Measurements from ENCODE around the gene REG1B.

DNA sequence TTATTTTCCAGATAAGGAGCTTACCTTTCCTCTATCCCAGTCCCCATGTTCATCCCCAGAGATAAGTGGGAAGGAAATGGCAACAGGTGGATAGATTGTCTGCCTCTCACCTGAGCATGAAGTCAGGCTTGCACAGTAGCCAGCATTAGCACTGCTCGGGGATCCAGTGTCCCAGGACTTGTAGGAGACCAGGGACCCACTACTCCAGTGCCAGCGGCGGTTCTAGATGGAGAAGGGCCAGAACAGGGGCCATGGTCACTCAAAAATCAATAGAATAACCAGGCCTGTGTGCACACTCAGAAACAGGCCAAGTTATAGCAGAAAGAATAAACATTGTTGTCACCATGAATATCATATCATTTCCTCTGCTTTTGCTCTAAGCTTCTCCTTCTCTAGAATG is 2.4 kb downstream of the REG1B start:
- TF ChIP-seq, protein P1, sequence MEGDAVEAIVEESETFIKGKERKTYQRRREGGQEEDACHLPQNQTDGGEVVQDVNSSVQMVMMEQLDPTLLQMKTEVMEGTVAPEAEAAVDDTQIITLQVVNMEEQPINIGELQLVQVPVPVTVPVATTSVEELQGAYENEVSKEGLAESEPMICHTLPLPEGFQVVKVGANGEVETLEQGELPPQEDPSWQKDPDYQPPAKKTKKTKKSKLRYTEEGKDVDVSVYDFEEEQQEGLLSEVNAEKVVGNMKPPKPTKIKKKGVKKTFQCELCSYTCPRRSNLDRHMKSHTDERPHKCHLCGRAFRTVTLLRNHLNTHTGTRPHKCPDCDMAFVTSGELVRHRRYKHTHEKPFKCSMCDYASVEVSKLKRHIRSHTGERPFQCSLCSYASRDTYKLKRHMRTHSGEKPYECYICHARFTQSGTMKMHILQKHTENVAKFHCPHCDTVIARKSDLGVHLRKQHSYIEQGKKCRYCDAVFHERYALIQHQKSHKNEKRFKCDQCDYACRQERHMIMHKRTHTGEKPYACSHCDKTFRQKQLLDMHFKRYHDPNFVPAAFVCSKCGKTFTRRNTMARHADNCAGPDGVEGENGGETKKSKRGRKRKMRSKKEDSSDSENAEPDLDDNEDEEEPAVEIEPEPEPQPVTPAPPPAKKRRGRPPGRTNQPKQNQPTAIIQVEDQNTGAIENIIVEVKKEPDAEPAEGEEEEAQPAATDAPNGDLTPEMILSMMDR (conservative IDR thresholded peaks at IDR 0.05; ENCODE audit: low read depth, low read length): no peak
- TF ChIP-seq POLR2A (IDR thresholded peaks at IDR 0.05; ENCODE audit: low read depth, low read length) (no peak), CEBPB (IDR thresholded peaks at IDR 0.05; ENCODE audit: low read depth, low read length) (no peak), MXI1 (IDR thresholded peaks at IDR 0.05; ENCODE audit: borderline replicate concordance, low read depth, low read length) (no peak), SMC3 (IDR thresholded peaks at IDR 0.05; ENCODE audit: low read depth, low read length) (no peak), RFX5 (IDR thresholded peaks at IDR 0.05; ENCODE audit: low read depth, low read length) (no peak), BHLHE40 (IDR thresholded peaks at IDR 0.05; ENCODE audit: low read depth, low read length) (no peak), CHD1 (IDR thresholded peaks at IDR 0.05; ENCODE audit: low read depth, low read length) (no peak), NFE2L2 (IDR thresholded peaks at IDR 0.05; ENCODE audit: low read depth, low read length) (no peak), RAD21 (IDR thresholded peaks at IDR 0.05; ENCODE audit: low read length) (no peak), RCOR1 (IDR thresholded peaks at IDR 0.05; ENCODE audit: insufficient replicate concordance, low read length) (no peak), FOS (IDR thresholded peaks at IDR 0.05; ENCODE audit: low read depth, low read length) (no peak)
- TF ChIP-seq, protein P2, sequence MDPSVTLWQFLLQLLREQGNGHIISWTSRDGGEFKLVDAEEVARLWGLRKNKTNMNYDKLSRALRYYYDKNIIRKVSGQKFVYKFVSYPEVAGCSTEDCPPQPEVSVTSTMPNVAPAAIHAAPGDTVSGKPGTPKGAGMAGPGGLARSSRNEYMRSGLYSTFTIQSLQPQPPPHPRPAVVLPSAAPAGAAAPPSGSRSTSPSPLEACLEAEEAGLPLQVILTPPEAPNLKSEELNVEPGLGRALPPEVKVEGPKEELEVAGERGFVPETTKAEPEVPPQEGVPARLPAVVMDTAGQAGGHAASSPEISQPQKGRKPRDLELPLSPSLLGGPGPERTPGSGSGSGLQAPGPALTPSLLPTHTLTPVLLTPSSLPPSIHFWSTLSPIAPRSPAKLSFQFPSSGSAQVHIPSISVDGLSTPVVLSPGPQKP (IDR thresholded peaks at IDR 0.05; ENCODE audit: borderline replicate concordance, low read depth, low read length): no peak
- TF ChIP-seq, protein P3, sequence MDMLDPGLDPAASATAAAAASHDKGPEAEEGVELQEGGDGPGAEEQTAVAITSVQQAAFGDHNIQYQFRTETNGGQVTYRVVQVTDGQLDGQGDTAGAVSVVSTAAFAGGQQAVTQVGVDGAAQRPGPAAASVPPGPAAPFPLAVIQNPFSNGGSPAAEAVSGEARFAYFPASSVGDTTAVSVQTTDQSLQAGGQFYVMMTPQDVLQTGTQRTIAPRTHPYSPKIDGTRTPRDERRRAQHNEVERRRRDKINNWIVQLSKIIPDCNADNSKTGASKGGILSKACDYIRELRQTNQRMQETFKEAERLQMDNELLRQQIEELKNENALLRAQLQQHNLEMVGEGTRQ (IDR thresholded peaks at IDR 0.05; ENCODE audit: low read depth, low read length): no peak
